ENCODE measurements around the gene GIPC2. TPM values are rescaled to one million over a fixed set of nuclear protein-coding genes. Genes with fewer than 3 reads are reported as not detected.

The GIPC2 gene
- total RNA-seq, 8 experiments from 2014 or later, result 0.09 to 0.78 (median 0.43) TPM; not detected in 1

GRCh38 chr1:78043436-78043835 is 2.3 kb upstream of the GIPC2 start:
- in situ Hi-C loops (cut with MboI; ENCODE audit: low pct_unique_long_range_greater_than_20kb in 2 of 9, low sequenced_read_pairs in 9 of 9, unreplicated experiment in 9 of 9), result no loop called here
- no peak for ATAC-seq (replicated peaks in 6 of 8)

DNA sequence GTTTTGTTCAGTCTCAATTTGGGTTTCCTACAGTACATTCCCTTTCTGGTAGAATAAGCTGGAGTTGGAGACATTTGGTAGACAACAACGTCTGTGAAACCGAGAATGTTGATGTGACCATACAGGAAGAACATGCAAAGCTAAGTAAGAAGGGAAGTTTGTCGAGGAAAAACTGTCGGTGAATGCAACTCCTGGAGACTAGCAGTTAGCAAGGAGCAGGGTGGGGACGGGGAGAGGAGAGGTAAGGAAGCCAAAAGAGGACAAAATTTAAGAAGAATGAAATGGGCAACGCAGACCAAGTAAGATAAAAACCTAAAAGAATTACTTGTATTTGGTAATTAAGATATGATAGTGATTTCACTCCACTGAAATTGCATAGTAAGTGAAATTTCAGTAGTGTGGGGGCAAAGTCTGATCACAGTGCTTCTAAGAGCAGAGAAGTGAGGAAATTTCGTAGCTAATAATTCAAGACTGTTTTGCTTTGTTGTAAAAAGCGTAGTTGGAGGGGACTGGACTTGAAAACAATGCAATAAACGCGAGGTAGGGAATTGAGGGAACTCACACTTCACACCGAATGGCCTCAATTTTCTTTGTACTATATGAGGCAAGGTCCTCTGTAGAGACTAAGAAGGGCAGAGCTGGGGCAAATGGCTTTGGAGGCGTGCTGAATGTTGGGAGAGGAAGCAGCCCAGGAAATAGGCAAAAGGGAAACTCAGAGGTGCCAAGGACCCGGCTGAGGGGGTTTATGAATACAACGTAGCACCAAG is 787 bp upstream of the GIPC2 start:
- H3K4me3 ChIP-seq, result no peak overlapping the region
- in situ Hi-C loops (cut with MboI; ENCODE audit: low pct_unique_long_range_greater_than_20kb in 2 of 9, low sequenced_read_pairs in 9 of 9, unreplicated experiment in 9 of 9), result no loop called here
- 63 to 92% (median 80%) methylated on average over 6 to 14 of the region's 14 CpGs for WGBS, 10 experiments
- H3K27ac ChIP-seq, result no peak overlapping the region
- peak in 1 of 8 experiments; percentile 3 for ATAC-seq (replicated peaks in 6 of 8)
- peaks cover 0 to 8% of the 10 kb centered on the region in 2 donors for H3K4me1 ChIP-seq (replicated peaks in 1 of 2)

More at GRCh38 chr1:78043436-78043835, 2.3 kb upstream of the GIPC2 start:
- Histone ChIP-seq H3K4me3 (no peak overlapping the region), H3K4me1 (replicated peaks in 1 of 2) (peaks cover 0 to 8% of the 10 kb centered on the region in 2 donors), H3K27ac (no peak overlapping the region)
- WGBS, 10 experiments, result 70 to 100% (median 91%) methylated on average over 1 to 3 of the region's 3 CpGs; no CpG with 5 or more reads in 4 of the 10 experiments

DNA sequence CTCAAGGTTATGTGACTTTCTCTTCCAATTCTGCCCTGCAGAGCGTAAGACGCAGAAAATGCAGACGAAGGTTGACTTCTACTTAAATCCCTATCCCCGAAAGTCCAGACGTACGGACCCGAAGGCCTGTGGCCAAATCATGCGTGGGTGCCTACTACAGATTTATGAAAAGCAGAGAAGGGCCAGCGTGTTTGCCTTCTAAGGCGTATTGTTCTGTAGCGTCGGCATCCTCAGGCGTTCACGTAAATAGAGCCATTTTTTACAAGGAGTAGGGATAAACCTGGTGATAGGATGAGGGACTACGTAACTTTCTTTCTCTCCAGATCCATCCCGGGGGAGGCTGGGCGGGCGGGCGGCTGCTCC is 222 bp upstream of the GIPC2 start:
- in situ Hi-C loops (cut with MboI; ENCODE audit: low pct_unique_long_range_greater_than_20kb in 2 of 9, low sequenced_read_pairs in 9 of 9, unreplicated experiment in 9 of 9), result no loop called here
- Histone ChIP-seq H3K4me1 (replicated peaks in 1 of 2) (peaks cover 0 to 8% of the 10 kb centered on the region in 2 donors), H3K27ac (no peak overlapping the region), H3K4me3 (no peak overlapping the region)
- WGBS, 10 experiments, result 23 to 59% (median 48%) methylated on average over 6 to 13 of the region's 19 CpGs; no CpG with 5 or more reads in 6 of the 10 experiments
- peak in 4 of 8 experiments; percentile 7 to 45 (median 20) for ATAC-seq (replicated peaks in 6 of 8)

DNA sequence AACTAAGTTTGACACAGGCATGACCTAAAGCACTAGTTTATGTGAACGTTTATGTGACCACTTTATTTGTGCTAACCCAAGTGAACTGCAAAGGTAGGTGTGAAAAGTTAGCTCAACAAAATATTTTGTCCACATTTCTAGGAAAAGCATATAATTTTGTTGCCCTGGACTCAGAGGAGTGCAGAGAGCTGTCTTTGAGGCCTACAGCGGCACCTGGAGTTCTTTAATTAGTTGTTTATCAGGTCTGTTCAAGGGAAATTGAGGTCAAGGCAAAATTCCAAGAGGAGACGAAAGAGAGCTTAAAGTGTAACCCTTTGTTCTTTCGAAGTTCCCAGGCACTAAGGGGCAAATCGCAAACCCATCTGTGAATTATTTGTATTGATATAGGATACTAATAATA is 1.3 kb downstream of the GIPC2 start:
- no peak overlapping the region for H3K27ac ChIP-seq
- peaks cover 0 to 8% of the 10 kb centered on the region in 2 donors for H3K4me1 ChIP-seq (replicated peaks in 1 of 2)
- no peak overlapping the region for H3K4me3 ChIP-seq
- 78 to 92% (median 86%) methylated on average over 3 to 5 of the region's 5 CpGs; no CpG with 5 or more reads in 2 of the 10 experiments for WGBS, 10 experiments
- no peak for ATAC-seq (replicated peaks in 6 of 8)
- in situ Hi-C loops (cut with MboI; ENCODE audit: low pct_unique_long_range_greater_than_20kb in 2 of 9, low sequenced_read_pairs in 9 of 9, unreplicated experiment in 9 of 9), result no loop called here

DNA sequence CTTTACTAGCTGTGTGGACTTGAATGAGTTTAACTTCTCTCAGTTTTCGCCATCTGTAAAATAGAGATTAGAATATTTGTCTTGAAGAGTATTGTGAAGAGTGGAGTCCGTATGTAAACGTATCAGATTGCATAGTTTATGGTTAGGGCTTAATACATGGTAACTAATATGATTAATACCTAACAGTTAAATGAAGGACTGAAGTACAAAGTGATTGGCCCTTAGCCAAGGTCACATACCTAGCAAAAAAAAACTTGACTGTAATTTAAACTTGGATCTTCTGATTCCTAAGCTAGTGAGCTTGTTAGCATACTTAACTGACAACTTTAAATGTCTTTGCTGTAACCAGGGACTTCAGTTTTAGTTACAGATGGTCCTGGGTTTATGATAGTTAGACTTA is 1.9 kb downstream of the GIPC2 start:
- in situ Hi-C loops (cut with MboI; ENCODE audit: low pct_unique_long_range_greater_than_20kb in 2 of 9, low sequenced_read_pairs in 9 of 9, unreplicated experiment in 9 of 9), result no loop called here
- Histone ChIP-seq H3K4me1 (replicated peaks in 1 of 2) (peaks cover 0 to 8% of the 10 kb centered on the region in 2 donors), H3K4me3 (no peak overlapping the region), H3K27ac (no peak overlapping the region)
- ATAC-seq (replicated peaks in 6 of 8), result no peak
- 80 to 97% (median 91%) methylated on average over 2 to 3 of the region's 3 CpGs; no CpG with 5 or more reads in 3 of the 10 experiments for WGBS, 10 experiments

GRCh38 chr1:78048446-78048845 is 2.7 kb downstream of the GIPC2 start:
- 36 to 96% (median 73%) methylated on average over 1 to 3 of the region's 3 CpGs; no CpG with 5 or more reads in 1 of the 10 experiments for WGBS, 10 experiments
- no peak overlapping the region for H3K4me3 ChIP-seq
- in situ Hi-C loops (cut with MboI; ENCODE audit: low pct_unique_long_range_greater_than_20kb in 2 of 9, low sequenced_read_pairs in 9 of 9, unreplicated experiment in 9 of 9), result no loop called here

GRCh38 chr1:78049396-78049795 is 3.6 kb downstream of the GIPC2 start:
- H3K4me3 ChIP-seq, result no peak overlapping the region
- in situ Hi-C loops (cut with MboI; ENCODE audit: low pct_unique_long_range_greater_than_20kb in 2 of 9, low sequenced_read_pairs in 9 of 9, unreplicated experiment in 9 of 9), result no loop called here
- H3K4me1 ChIP-seq (replicated peaks in 1 of 2), result peaks cover 0 to 8% of the 10 kb centered on the region in 2 donors
- no peak overlapping the region for H3K27ac ChIP-seq
- peak in 2 of 8 experiments; percentile 34 to 42 for ATAC-seq (replicated peaks in 6 of 8)
- 58 to 100% (median 88%) methylated on average over 1 to 4 of the region's 4 CpGs; no CpG with 5 or more reads in 4 of the 10 experiments for WGBS, 10 experiments

More at GRCh38 chr1:78048446-78048845, 2.7 kb downstream of the GIPC2 start:
- H3K27ac ChIP-seq, result no peak overlapping the region
- H3K4me1 ChIP-seq (replicated peaks in 1 of 2), result peaks cover 0 to 8% of the 10 kb centered on the region in 2 donors
- ATAC-seq (replicated peaks in 6 of 8), result no peak

- peaks cover 0 to 8% of the 10 kb centered on the region in 2 donors for H3K4me1 ChIP-seq (replicated peaks in 1 of 2)
- no peak overlapping the region for H3K4me3 ChIP-seq
- no peak overlapping the region for H3K27ac ChIP-seq
- no peak for ATAC-seq (replicated peaks in 6 of 8)
- WGBS, 10 experiments, result 93 to 100% (median 98%) methylated on average over 1 to 2 of the region's 2 CpGs
- in situ Hi-C loops (cut with MboI; ENCODE audit: low pct_unique_long_range_greater_than_20kb in 2 of 9, low sequenced_read_pairs in 9 of 9, unreplicated experiment in 9 of 9), result no loop called here
Measured at GRCh38 chr1:78051005-78051404, 5.2 kb downstream of the GIPC2 start.

GRCh38 chr1:78052685-78053405 is 7.1 kb downstream of the GIPC2 start:
- in situ Hi-C loops (cut with MboI; ENCODE audit: low pct_unique_long_range_greater_than_20kb in 2 of 9, low sequenced_read_pairs in 9 of 9, unreplicated experiment in 9 of 9), result no loop called here
- ATAC-seq (replicated peaks in 6 of 8), result peak in 2 of 8 experiments; percentile 23 to 45
- Histone ChIP-seq H3K4me3 (no peak overlapping the region), H3K4me1 (replicated peaks in 1 of 2) (no peaks in the 10 kb centered on the region), H3K27ac (no peak overlapping the region)
- 0 to 82% (median 64%) methylated on average over 1 to 2 of the region's 2 CpGs; no CpG with 5 or more reads in 2 of the 10 experiments for WGBS, 10 experiments

DNA sequence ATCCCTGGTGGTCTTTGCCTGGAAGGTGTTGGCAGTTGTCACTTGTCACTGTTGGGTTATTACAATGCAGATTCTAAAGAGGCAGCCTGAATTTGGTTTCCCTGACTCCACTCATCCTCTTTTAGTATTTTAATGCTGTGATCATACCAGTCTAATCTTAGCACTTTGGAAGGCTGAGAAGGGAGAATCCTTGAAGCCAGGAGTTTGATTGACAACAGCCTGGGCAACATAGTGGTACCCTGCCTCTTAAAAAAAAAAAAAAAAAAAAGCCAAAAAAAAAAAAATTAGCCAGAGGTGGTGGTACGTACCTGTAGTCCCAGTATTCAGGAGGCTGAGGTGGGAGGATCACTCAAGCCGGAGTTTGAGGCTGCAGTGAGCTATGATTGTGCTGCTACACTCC is 7.7 kb downstream of the GIPC2 start:
- H3K4me1 ChIP-seq (replicated peaks in 1 of 2), result no peaks in the 10 kb centered on the region
- no peak overlapping the region for H3K4me3 ChIP-seq
- 70 to 100% (median 92%) methylated on average over 1 to 2 of the region's 2 CpGs; no CpG with 5 or more reads in 3 of the 10 experiments for WGBS, 10 experiments
- no peak overlapping the region for H3K27ac ChIP-seq
- no peak for ATAC-seq (replicated peaks in 6 of 8)
- in situ Hi-C loops (cut with MboI; ENCODE audit: low pct_unique_long_range_greater_than_20kb in 2 of 9, low sequenced_read_pairs in 9 of 9, unreplicated experiment in 9 of 9), result no loop called here

- in situ Hi-C loops (cut with MboI; ENCODE audit: low pct_unique_long_range_greater_than_20kb in 2 of 9, low sequenced_read_pairs in 9 of 9, unreplicated experiment in 9 of 9), result no loop called here
- Histone ChIP-seq H3K27ac (no peak overlapping the region), H3K4me3 (no peak overlapping the region), H3K4me1 (replicated peaks in 1 of 2) (no peaks in the 10 kb centered on the region)
- ATAC-seq (replicated peaks in 6 of 8), result peak in 2 of 8 experiments; percentile 36 to 41
Measured at GRCh38 chr1:78054559-78054958, 8.8 kb downstream of the GIPC2 start.

- no peak for ATAC-seq (replicated peaks in 6 of 8)
- Histone ChIP-seq H3K4me1 (replicated peaks in 1 of 2) (no peaks in the 10 kb centered on the region), H3K4me3 (no peak overlapping the region), H3K27ac (no peak overlapping the region)
- 0 to 75% (median 25%) methylated on average over 1 to 2 of the region's 2 CpGs; no CpG with 5 or more reads in 6 of the 10 experiments for WGBS, 10 experiments
- in situ Hi-C loops (cut with MboI; ENCODE audit: low pct_unique_long_range_greater_than_20kb in 2 of 9, low sequenced_read_pairs in 9 of 9, unreplicated experiment in 9 of 9), result no loop called here
Measured at GRCh38 chr1:78054972-78055371, 9.2 kb downstream of the GIPC2 start.

GRCh38 chr1:78055565-78056132 is 9.9 kb downstream of the GIPC2 start:
- Histone ChIP-seq H3K4me3 (no peak overlapping the region), H3K4me1 (replicated peaks in 1 of 2) (no peaks in the 10 kb centered on the region), H3K27ac (no peak overlapping the region)
- in situ Hi-C loops (cut with MboI; ENCODE audit: low pct_unique_long_range_greater_than_20kb in 2 of 9, low sequenced_read_pairs in 9 of 9, unreplicated experiment in 9 of 9), result no loop called here
- WGBS, 10 experiments, result 47 to 100% (median 85%) methylated on average over 2 to 3 of the region's 3 CpGs
- ATAC-seq (replicated peaks in 6 of 8), result no peak
